HepG2 (cell line): Measurements from ENCODE around the gene RGP1. TPM values are rescaled to one million over a fixed set of nuclear protein-coding genes. Genes with fewer than 3 reads are reported as not detected.

Experiments used
- ATF2 ChIP-seq: sonication (generic); formaldehyde crosslinking; IDR thresholded peaks from 2 replicates; pipeline ENCODE4 v1.4.0; 2020; ENCODE audit warnings: missing genetic modification reagents
- EEA1 ChIP-seq: sonication (generic); formaldehyde crosslinking; IDR thresholded peaks from 2 replicates; pipeline ENCODE4 v1.5.1; 2020; ENCODE audit warnings: mild to moderate bottlenecking, missing genetic modification reagents, borderline replicate concordance
- FOSL1 ChIP-seq: sonication (generic); formaldehyde crosslinking; IDR thresholded peaks from 2 replicates; pipeline ENCODE4 v1.9.0; 2021; ENCODE audit warnings: missing genetic modification reagents, borderline replicate concordance
- KDM5B ChIP-seq: sonication (generic); formaldehyde crosslinking; IDR thresholded peaks from 2 replicates; pipeline ENCODE4 v1.4.0; 2020; ENCODE audit warnings: missing genetic modification reagents, mild to moderate bottlenecking, borderline replicate concordance
- KLF9 ChIP-seq: IDR thresholded peaks from 2 replicates; pipeline ENCODE4 v1.6.1; 2016; ENCODE audit warnings: low read depth
- MAFF ChIP-seq: IDR thresholded peaks from 2 replicates; pipeline ENCODE4 v1.6.1; 2011; ENCODE audit warnings: low read depth, low read length, improper control_type of control experiment
- MAFG ChIP-seq: sonication (generic); formaldehyde crosslinking; IDR thresholded peaks from 2 replicates; pipeline ENCODE4 v1.5.1; 2020; ENCODE audit warnings: mild to moderate bottlenecking, missing genetic modification reagents
- PAF1 ChIP-seq: IDR thresholded peaks from 2 replicates; pipeline ENCODE4 v1.6.1; 2016; ENCODE audit warnings: missing genetic modification reagents, missing compliant biosample characterization
- UBTF ChIP-seq: sonication (generic); formaldehyde crosslinking; IDR thresholded peaks from 2 replicates; pipeline ENCODE4 v1.4.0; 2020; ENCODE audit warnings: mild to moderate bottlenecking, missing genetic modification reagents
- ZFAT ChIP-seq: sonication (generic); formaldehyde crosslinking; conservative IDR thresholded peaks from 2 replicates; pipeline ENCODE4 v1.8.1; 2023; ENCODE audit warnings: missing genetic modification reagents, inconsistent platforms
- ZNF33B ChIP-seq: sonication (generic); formaldehyde crosslinking; IDR thresholded peaks from 2 replicates; pipeline ENCODE4 v1.5.1; 2020; ENCODE audit warnings: mild to moderate bottlenecking, missing genetic modification reagents
- ZNF569 ChIP-seq: sonication (generic); formaldehyde crosslinking; IDR thresholded peaks from 2 replicates; pipeline ENCODE4 v1.5.0; 2020; ENCODE audit warnings: mild to moderate bottlenecking, missing genetic modification reagents, moderate library complexity, borderline replicate concordance
- ZNF609 ChIP-seq: sonication (generic); formaldehyde crosslinking; IDR thresholded peaks from 2 replicates; pipeline ENCODE4 v1.4.0; 2020; ENCODE audit warnings: mild to moderate bottlenecking, missing genetic modification reagents, borderline replicate concordance
- ZNF737 ChIP-seq: sonication (generic); formaldehyde crosslinking; IDR thresholded peaks from 2 replicates; pipeline ENCODE4 v1.5.0; 2020; ENCODE audit warnings: missing genetic modification reagents, mild to moderate bottlenecking, borderline replicate concordance
- ZNF782 ChIP-seq: sonication (generic); formaldehyde crosslinking; IDR thresholded peaks from 2 replicates; pipeline ENCODE4 v1.4.0; 2020; ENCODE audit warnings: missing genetic modification reagents, mild to moderate bottlenecking, borderline replicate concordance
- ZNF788 ChIP-seq: sonication (generic); formaldehyde crosslinking; IDR thresholded peaks from 2 replicates; pipeline ENCODE4 v1.5.0; 2020; ENCODE audit warnings: mild to moderate bottlenecking, missing genetic modification reagents, borderline replicate concordance
- polyA plus RNA-seq, 8 experiments: library from polyadenylated mRNA; depleted of rRNA in 3 of 8; stranded (reverse) in 7 of 8; unstranded in 1 of 8; fragments of >200 nt; fragmentation: Illumina TruSeq in 4 of 8; extraction: Trizol in 4 of 8; gene quantifications; 2 replicates each; pipeline versions ENCODE4 v1.2.1 to v1.2.3, GENCODE V29; 2011 to 2016; ENCODE audit warnings: low read depth in 4 of 8, missing spikeins in 1 of 8, mixed read lengths in 1 of 8; ENCODE audit not compliant: insufficient read depth in 1 of 8
- total RNA-seq, 5 experiments: library from RNA; depleted of rRNA; stranded (reverse); fragments of >200 nt; fragmentation: Illumina TruSeq; extraction: Trizol; gene quantifications; 2 replicates each; pipeline ENCODE4 v1.2.3, GENCODE V29; 2016; ENCODE audit warnings: low read depth in 1 of 5
- TF ChIP-seq, protein P1 (sequence below): sonication (generic); formaldehyde crosslinking; IDR thresholded peaks from 2 replicates; pipeline ENCODE4 v1.8.1; 2022; ENCODE audit warnings: mild to moderate bottlenecking, missing genetic modification reagents
- TF ChIP-seq, protein P2 (sequence below): IDR thresholded peaks from 2 replicates; pipeline ENCODE4 v1.6.1; 2016; ENCODE audit warnings: missing compliant biosample characterization, missing genetic modification reagents, borderline replicate concordance

Gene RGP1
- total and polyA plus RNA-seq, 2 of the 13 experiments (the other 11 are each of a cell fraction or from before 2014, with no cell fraction given): 12.7 to 21.0 TPM

GRCh38 chr9:35732185-35732799, 16.8 kb upstream of the RGP1 start, which contains the start of the genes CREB3 and TLN1 (continued):
- TF ChIP-seq ZNF609 (no peak; the same call in none of the 2 replicates), ZFAT (no peak), ZNF33B (CRISPR knock-in tag) (0 out of 2 replicates have a peak, but pooled peaks have one; percentile 26), UBTF (CRISPR knock-in tag) (peak; percentile 92), KDM5B (CRISPR knock-in tag) (peak; percentile 70), PAF1 (CRISPR knock-in tag) (no peak), EEA1 (CRISPR knock-in tag) (no peak; the same call in 1 of the 2 replicates), MAFG (no peak), ZNF569 (CRISPR knock-in tag) (no peak), ZNF782 (CRISPR knock-in tag) (no peak), MAFF (no peak), FOSL1 (no peak), KLF9 (CRISPR knock-in tag) (no peak), ATF2 (CRISPR knock-in tag) (peak; percentile 88), ZNF737 (CRISPR knock-in tag) (no peak), ZNF788 (CRISPR knock-in tag) (peak; percentile 76; the same call in 1 of the 2 replicates)
- TF ChIP-seq, protein P1, sequence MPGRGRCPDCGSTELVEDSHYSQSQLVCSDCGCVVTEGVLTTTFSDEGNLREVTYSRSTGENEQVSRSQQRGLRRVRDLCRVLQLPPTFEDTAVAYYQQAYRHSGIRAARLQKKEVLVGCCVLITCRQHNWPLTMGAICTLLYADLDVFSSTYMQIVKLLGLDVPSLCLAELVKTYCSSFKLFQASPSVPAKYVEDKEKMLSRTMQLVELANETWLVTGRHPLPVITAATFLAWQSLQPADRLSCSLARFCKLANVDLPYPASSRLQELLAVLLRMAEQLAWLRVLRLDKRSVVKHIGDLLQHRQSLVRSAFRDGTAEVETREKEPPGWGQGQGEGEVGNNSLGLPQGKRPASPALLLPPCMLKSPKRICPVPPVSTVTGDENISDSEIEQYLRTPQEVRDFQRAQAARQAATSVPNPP (CRISPR knock-in tag): peak; percentile 81; the same call in 1 of the 2 replicates
- TF ChIP-seq, protein P2, sequence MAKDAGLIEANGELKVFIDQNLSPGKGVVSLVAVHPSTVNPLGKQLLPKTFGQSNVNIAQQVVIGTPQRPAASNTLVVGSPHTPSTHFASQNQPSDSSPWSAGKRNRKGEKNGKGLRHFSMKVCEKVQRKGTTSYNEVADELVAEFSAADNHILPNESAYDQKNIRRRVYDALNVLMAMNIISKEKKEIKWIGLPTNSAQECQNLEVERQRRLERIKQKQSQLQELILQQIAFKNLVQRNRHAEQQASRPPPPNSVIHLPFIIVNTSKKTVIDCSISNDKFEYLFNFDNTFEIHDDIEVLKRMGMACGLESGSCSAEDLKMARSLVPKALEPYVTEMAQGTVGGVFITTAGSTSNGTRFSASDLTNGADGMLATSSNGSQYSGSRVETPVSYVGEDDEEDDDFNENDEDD (CRISPR knock-in tag): peak; percentile 55; the same call in 1 of the 2 replicates
